Stimulated activated CD4-positive, alpha-beta T cell treated with anti-CD3 and anti-CD28 coated beads, Interleukin-1b, Interleukin-23, amount 100 ng/mL, for 24 hours (primary cell): ENCODE results near the gene RHOB.

Source experiments
- DNase-seq, 4 experiments: peaks; one replicate each; pipeline ENCODE4 v3.0.0-alpha.2; 2020; ENCODE audit warnings: low read depth in 4 of 4, low spot score in 1 of 4

Gene RHOB

GRCh38 chr2:20472569-20472968 is 25.7 kb downstream of the RHOB start:
- no peak for DNase-seq

GRCh38 chr2:20473128-20473527 is 26.3 kb downstream of the RHOB start:
- no peak for DNase-seq

- no peak for DNase-seq
Measured at GRCh38 chr2:20474757-20475566, 28.1 kb downstream of the RHOB start.

GRCh38 chr2:20475567-20475952 is 28.7 kb downstream of the RHOB start:
- no peak for DNase-seq

GRCh38 chr2:20476481-20476880 is 29.6 kb downstream of the RHOB start:
- DNase-seq, result no peak

- DNase-seq, result no peak
Measured at GRCh38 chr2:20476950-20477349, 30.1 kb downstream of the RHOB start.

GRCh38 chr2:20478961-20479360 is 32.1 kb downstream of the RHOB start:
- DNase-seq, result no peak

GRCh38 chr2:20479835-20480234 is 33.0 kb downstream of the RHOB start:
- DNase-seq, result no peak

GRCh38 chr2:20480913-20481312 is 34.0 kb downstream of the RHOB start:
- DNase-seq, result no peak

GRCh38 chr2:20481798-20482405 is 35.0 kb downstream of the RHOB start:
- no peak for DNase-seq

GRCh38 chr2:20482725-20483124 is 35.9 kb downstream of the RHOB start:
- DNase-seq, result no peak

- no peak for DNase-seq
Measured at GRCh38 chr2:20483194-20483895, 36.5 kb downstream of the RHOB start.

GRCh38 chr2:20484034-20484617 is 37.3 kb downstream of the RHOB start:
- DNase-seq, result no peak

- DNase-seq, result no peak
Measured at GRCh38 chr2:20484810-20485611, 38.1 kb downstream of the RHOB start.

- no peak for DNase-seq
Measured at GRCh38 chr2:20485612-20486388, 38.9 kb downstream of the RHOB start.

- DNase-seq, result no peak
Measured at GRCh38 chr2:20486571-20486970, 39.7 kb downstream of the RHOB start.

GRCh38 chr2:20487030-20487391 is 40.1 kb downstream of the RHOB start:
- no peak for DNase-seq

GRCh38 chr2:20487392-20488174 is 40.7 kb downstream of the RHOB start:
- DNase-seq, result no peak

GRCh38 chr2:20488201-20488641 is 41.3 kb downstream of the RHOB start:
- DNase-seq, result no peak
